GM18858 (cell line): ENCODE data around the gene ZC3H18.

ENCODE experiments used
- ATAC-seq: cut with Tn5 transposase; IDR thresholded peaks from one replicate; pipeline ENCODE4 v1.9.1; 2021; ENCODE audit not compliant: unreplicated experiment

The ZC3H18 gene

GRCh38 chr16:88636488-88637265 is 66.5 kb downstream of the ZC3H18 start:
- ATAC-seq = no peak

GRCh38 chr16:88638323-88639230 is 68.4 kb downstream of the ZC3H18 start, which contains the start of gene IL17C:
Gene IL17C (plus strand): TSS chr16:88638572. CDS start chr16:88638642, 70 bp downstream.
- no peak for ATAC-seq

- ATAC-seq = no peak
Observed at GRCh38 chr16:88639231-88640038, 69.2 kb downstream of the ZC3H18 start.

GRCh38 chr16:88640039-88640495 is 69.9 kb downstream of the ZC3H18 start:
- no peak for ATAC-seq

GRCh38 chr16:88640498-88641247 is 70.5 kb downstream of the ZC3H18 start:
- ATAC-seq = no peak

- ATAC-seq = no peak
Observed at GRCh38 chr16:88642881-88643643, 72.9 kb downstream of the ZC3H18 start.

GRCh38 chr16:88643644-88643932 is 73.4 kb downstream of the ZC3H18 start:
- ATAC-seq = no peak

GRCh38 chr16:88645455-88645854 is 75.3 kb downstream of the ZC3H18 start:
- ATAC-seq = no peak

- ATAC-seq = no peak
Observed at GRCh38 chr16:88645941-88646340, 75.7 kb downstream of the ZC3H18 start.

GRCh38 chr16:88646345-88647034 is 76.3 kb downstream of the ZC3H18 start:
- no peak for ATAC-seq

GRCh38 chr16:88647178-88648070 is 77.2 kb downstream of the ZC3H18 start:
- ATAC-seq = no peak

GRCh38 chr16:88649195-88649923 is 79.2 kb downstream of the ZC3H18 start:
- no peak for ATAC-seq

GRCh38 chr16:88649924-88650748 is 79.9 kb downstream of the ZC3H18 start:
- ATAC-seq = no peak

GRCh38 chr16:88650749-88651275 is 80.6 kb downstream of the ZC3H18 start, which contains the start of gene CYBA:
Gene CYBA (minus strand): TSS chr16:88651053. CDS start chr16:88651013, 40 bp downstream.
- ATAC-seq = peak; percentile 46

GRCh38 chr16:88651276-88651988 is 81.2 kb downstream of the ZC3H18 start:
- peak; percentile 73 for ATAC-seq
